ENCODE results near the gene TDP2. TPM values are rescaled to one million over a fixed set of nuclear protein-coding genes. Genes with fewer than 3 reads are reported as not detected.

Gene TDP2
- total and polyA plus RNA-seq, 9 of the 15 experiments (the other 6 are each of a cell fraction or from before 2014, with no cell fraction given), result 27.7 to 60.1 (median 31.8) TPM

GRCh38 chr6:24658573-24659560 is 7.8 kb downstream of the TDP2 start (continued):
- TF ChIP-seq TAF9B (IDR thresholded peaks at IDR 0.05; ENCODE audit: partially characterized antibody) (no peak), NCOR1 (IDR thresholded peaks at IDR 0.05) (no peak), MYNN (IDR thresholded peaks at IDR 0.05) (no peak), MYNN (CRISPR knock-in tag; IDR thresholded peaks at IDR 0.05) (no peak), SMC3 (conservative IDR thresholded peaks at IDR 0.05; ENCODE audit: insufficient read depth, low read depth, low read length) (no peak), MBD1 (CRISPR knock-in tag; IDR thresholded peaks at IDR 0.05) (no peak), DLX4 (CRISPR knock-in tag; IDR thresholded peaks at IDR 0.05) (no peak), SRF (CRISPR knock-in tag; IDR thresholded peaks at IDR 0.05) (no peak), ZBED1 (IDR thresholded peaks at IDR 0.05) (no peak), TBP (optimal IDR thresholded peaks at IDR 0.05; ENCODE audit: low read depth, low read length) (no peak), ATF3 (IDR thresholded peaks at IDR 0.05) (peak; percentile 81), ATF3 (CRISPR knock-in tag; conservative IDR thresholded peaks at IDR 0.05) (0 out of 2 replicates have a peak, but pooled peaks have one; percentile 10), KLF10 (CRISPR knock-in tag; IDR thresholded peaks at IDR 0.05) (no peak), OTX1 (CRISPR knock-in tag; IDR thresholded peaks at IDR 0.05) (no peak), TAF15 (IDR thresholded peaks at IDR 0.05; ENCODE audit: low read depth, low read length) (no peak), CEBPB (tag; IDR thresholded peaks at IDR 0.05) (peak; percentile 94), SRSF3 (IDR thresholded peaks at IDR 0.05; ENCODE audit: insufficient read depth, low read length) (no peak), CHAMP1 (IDR thresholded peaks at IDR 0.05) (no peak), ATF6 (CRISPR knock-in tag; IDR thresholded peaks at IDR 0.05) (no peak)
